HG02970 (cell line): ENCODE data around the gene PIK3C2B.
"Not testable (repeated sequence)": the region's sequence is repeated elsewhere in the genome, so short reads cannot be mapped to it uniquely, and the experiment has no call there.

Experiments
- ATAC-seq: cut with Tn5 transposase; IDR thresholded peaks from one replicate; pipeline ENCODE4 v1.9.1; 2021; ENCODE audit warnings: mild to moderate bottlenecking, moderate library complexity, moderate number of reproducible peaks; ENCODE audit not compliant: unreplicated experiment, low FRiP score

The PIK3C2B gene

DNA sequence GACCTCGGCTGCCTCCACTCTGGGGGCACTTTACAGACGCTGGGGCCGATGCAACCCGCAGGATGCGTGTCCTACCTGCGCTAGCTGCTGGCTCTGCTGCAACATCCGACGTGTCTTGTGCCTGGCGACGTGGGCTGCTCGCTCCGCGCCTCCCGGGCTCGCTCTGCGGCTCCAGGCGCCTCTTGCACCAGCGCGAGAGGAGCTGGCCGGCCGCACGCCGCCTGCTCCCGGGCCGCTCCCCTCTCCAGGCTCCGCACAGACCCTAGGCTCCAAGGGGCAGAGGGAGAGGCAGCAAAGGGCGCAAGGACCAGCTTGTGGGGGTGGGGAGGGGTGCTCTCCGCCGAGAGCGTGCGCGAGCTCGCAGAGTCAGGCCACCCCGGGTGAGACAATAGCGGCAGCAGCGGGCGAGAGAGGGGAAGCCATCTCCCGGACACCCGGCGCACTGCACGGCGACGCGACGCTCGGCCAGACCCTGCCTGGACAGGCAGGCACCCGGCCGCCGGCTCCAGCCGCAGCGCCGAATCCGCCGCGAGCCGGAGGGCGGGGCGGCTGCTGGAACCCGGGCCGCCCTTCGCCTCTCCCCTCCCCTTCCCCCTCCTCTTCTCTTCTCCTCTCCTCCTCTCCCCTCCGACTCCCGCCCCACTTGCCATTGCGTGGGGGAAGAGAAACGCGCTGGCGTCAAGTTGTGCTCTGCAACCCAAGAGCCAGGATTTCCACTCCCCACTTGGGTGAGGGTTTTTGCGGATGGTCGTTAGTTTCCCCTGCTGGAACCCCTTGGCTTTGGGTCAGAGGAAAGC is at the start of gene PIK3C2B:
PIK3C2B (minus strand) TSS at position 525 of the 797 bp plus-strand sequence. CDS start 25,003 bp downstream, outside the sequence.
- peak; percentile 70 for ATAC-seq

- no peak for ATAC-seq
These were observed 49.7 kb upstream of the PIK3C2B start for GRCh38 chr1:204544321-204544720.

GRCh38 chr1:204541626-204542025 is 47.0 kb upstream of the PIK3C2B start:
- ATAC-seq, result no peak

DNA sequence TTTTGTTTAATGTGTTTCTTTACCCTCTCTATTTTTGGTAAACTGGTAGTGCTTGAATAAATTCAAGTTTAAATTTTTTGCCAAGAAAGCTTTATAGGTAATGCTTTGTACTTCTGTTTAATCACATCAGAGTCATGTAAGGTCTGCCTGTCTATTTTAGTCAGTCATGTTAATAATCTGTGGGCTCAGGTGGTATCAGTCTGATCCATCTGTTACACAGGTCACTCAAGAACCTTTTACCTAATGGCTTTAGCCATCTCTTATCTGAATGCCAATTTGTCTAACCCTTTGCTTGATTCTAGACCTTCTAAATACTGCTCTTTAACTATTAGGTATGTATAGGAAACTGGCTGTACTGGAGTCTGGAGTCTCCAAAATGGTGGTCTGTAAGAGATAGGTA is 38.2 kb upstream of the PIK3C2B start:
- no peak for ATAC-seq

GRCh38 chr1:204530932-204531331 is 36.3 kb upstream of the PIK3C2B start:
- ATAC-seq, result peak; percentile 70

- ATAC-seq, result no peak
These were observed 34.8 kb upstream of the PIK3C2B start for GRCh38 chr1:204529371-204529895.

GRCh38 chr1:204528677-204529076 is 34.1 kb upstream of the PIK3C2B start:
- no peak for ATAC-seq

DNA sequence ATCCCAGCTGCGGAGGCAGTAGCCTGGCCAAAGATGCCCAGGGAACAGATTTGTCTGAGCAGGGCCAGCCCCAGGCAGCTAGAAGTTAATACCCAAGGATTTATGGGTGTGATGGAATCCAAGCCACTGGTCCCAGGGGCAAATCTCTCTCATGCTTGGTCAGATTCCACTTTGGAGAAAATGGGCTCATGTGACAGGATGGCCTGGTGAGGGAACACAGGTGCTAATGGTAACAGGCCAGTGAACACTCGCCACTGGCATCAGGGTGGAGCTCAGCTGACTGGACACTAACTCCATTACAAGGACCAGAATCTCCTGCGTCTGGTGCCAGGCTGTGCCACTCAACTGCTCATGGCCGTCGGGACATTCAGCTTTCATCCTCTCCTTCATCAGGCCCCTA is 33.6 kb upstream of the PIK3C2B start:
- ATAC-seq, result no peak

GRCh38 chr1:204524986-204525385 is 30.4 kb upstream of the PIK3C2B start:
- no peak for ATAC-seq

GRCh38 chr1:204523605-204524215 is 29.1 kb upstream of the PIK3C2B start:
- ATAC-seq, result no peak

GRCh38 chr1:204521941-204522521 is 27.4 kb upstream of the PIK3C2B start:
- not testable (repeated sequence) for ATAC-seq

- ATAC-seq, result peak; percentile 44
These were observed 26.5 kb upstream of the PIK3C2B start for GRCh38 chr1:204520834-204521709.

- ATAC-seq, result not testable (repeated sequence)
These were observed 22.8 kb upstream of the PIK3C2B start for GRCh38 chr1:204517382-204517781.

- ATAC-seq, result peak; percentile 61
These were observed 21.7 kb upstream of the PIK3C2B start, which contains the start of gene MDM4 for GRCh38 chr1:204516180-204516879. MDM4 (plus strand) TSS chr1:204516406; CDS start chr1:204525519, 9,113 bp downstream.

- no peak for ATAC-seq
These were observed 20.2 kb upstream of the PIK3C2B start for GRCh38 chr1:204514828-204515227.

DNA sequence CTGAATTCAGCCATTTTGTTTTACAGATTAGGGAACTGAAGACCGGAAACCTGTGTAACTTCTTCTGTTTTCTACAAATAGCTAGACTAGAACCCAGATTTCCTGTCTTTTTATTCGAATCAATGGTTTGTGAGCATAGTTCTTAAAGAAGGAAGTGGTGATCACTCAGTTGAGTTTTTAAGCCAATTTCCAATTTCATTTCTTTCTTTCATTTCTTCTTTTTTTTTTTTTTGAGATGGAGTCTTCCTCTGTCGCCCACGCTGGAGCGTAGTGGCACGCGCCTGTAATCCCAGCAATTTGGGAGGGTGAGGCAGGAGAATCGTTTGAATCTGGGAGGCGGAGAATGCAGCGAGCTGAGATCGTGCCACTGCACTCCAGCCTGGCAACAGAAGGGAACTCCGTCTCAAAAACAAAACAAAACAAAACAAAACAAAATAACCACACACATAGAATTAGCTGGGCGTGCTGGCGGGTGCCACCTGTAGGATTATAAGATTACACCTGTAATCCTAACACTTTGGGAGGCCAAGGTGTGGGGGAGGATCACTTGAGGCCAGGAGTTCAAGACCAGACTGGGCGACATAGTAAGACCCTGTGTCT is 18.6 kb upstream of the PIK3C2B start:
- ATAC-seq, result no peak

- no peak for ATAC-seq
These were observed 16.8 kb upstream of the PIK3C2B start for GRCh38 chr1:204511366-204511765.

- ATAC-seq, result no peak
These were observed 14.6 kb upstream of the PIK3C2B start for GRCh38 chr1:204509186-204509635.
